ENCODE measurements around the gene PDCD11. TPM values are rescaled to one million over a fixed set of nuclear protein-coding genes. Genes with fewer than 3 reads are reported as not detected.

Gene PDCD11
- total and polyA plus RNA-seq, 12 donors, result 9.4 to 16.9 (median 12.7) TPM

- TF ChIP-seq CTCF (IDR thresholded peaks at IDR 0.05), result no peak
- intact Hi-C loops (cut with DNase I), result no loop called here
- Histone ChIP-seq H3K9me3 (no peaks in the 10 kb centered on the region), H3K4me1 (peaks cover 3 to 27% (median 19%) of the 10 kb centered on the region in 9 donors), H3K27ac (no peak overlapping the region), H3K4me3 (peak overlapping the region; percentile 55 to 71 (median 60)), H3K27me3 (peaks cover 0 to 67% (median 26%) of the 10 kb centered on the region in 7 donors), H3K36me3 (no peaks in the 10 kb centered on the region)
- DNase-seq (no peak), ATAC-seq (peak in 3 of 8 donors; percentile 32 to 40 (median 38))
- 2% methylated on average over 65 to 91 of the region's 92 CpGs for WGBS, 2 donors
Measured at GRCh38 chr10:103493916-103494877, 97.8 kb downstream of the PDCD11 start.

- no peak for TF ChIP-seq CTCF (IDR thresholded peaks at IDR 0.05)
- Histone ChIP-seq H3K27me3 (peaks cover 0 to 74% (median 26%) of the 10 kb centered on the region in 7 donors), H3K9me3 (no peaks in the 10 kb centered on the region), H3K36me3 (no peaks in the 10 kb centered on the region), H3K4me1 (peaks cover 3 to 27% (median 19%) of the 10 kb centered on the region in 9 donors), H3K27ac (no peak overlapping the region), H3K4me3 (no peak overlapping the region)
- intact Hi-C loops (cut with DNase I), result no loop called here
- WGBS, 2 donors, result 84 to 88% methylated on average over 3 of the region's 3 CpGs
- DNase-seq (no peak), ATAC-seq (no peak)
Measured at GRCh38 chr10:103495321-103495720, 98.9 kb downstream of the PDCD11 start.

Small RNA genes within 50 kb of the gene (microRNA-seq; reads per million reads assigned to microRNA genes)
- 1,168 to 1,278 reads per million in 2 donors for gene MIR1307

Other genes with a start within 250 kb of the PDCD11 start
- 10 to 100 TPM; 35.2 to 88.2 (median 58.5) TPM for gene NT5C2, start 203.4 kb upstream of the PDCD11 start, total RNA-seq
- gene NT5C2, start 203.4 kb upstream of the PDCD11 start, polyA plus RNA-seq, result 10 to 100 TPM; 23.9 to 38.7 TPM
- gene RPEL1, start 150.7 kb upstream of the PDCD11 start, total RNA-seq, result not detected
- under 1 TPM in 1 of 2 donors, not detected in 1; 0.01 TPM for gene RPEL1, start 150.7 kb upstream of the PDCD11 start, polyA plus RNA-seq
- not detected for gene INA, start 119.5 kb upstream of the PDCD11 start, total RNA-seq
- gene INA, start 119.5 kb upstream of the PDCD11 start, polyA plus RNA-seq, result under 1 TPM in 1 of 2 donors, not detected in 1; 0.01 TPM
- gene PCGF6, start 45.5 kb upstream of the PDCD11 start, total RNA-seq, result 1 to 10 TPM; 5.5 to 8.0 (median 6.5) TPM
- 1 to 10 TPM; 6.1 to 7.4 TPM for gene PCGF6, start 45.5 kb upstream of the PDCD11 start, polyA plus RNA-seq
- gene TAF5, start 28.6 kb upstream of the PDCD11 start, total RNA-seq, result 1 to 10 TPM; 1.5 to 3.8 (median 2.1) TPM
- 1 to 10 TPM; 1.5 to 2.2 TPM for gene TAF5, start 28.6 kb upstream of the PDCD11 start, polyA plus RNA-seq
- 1,000 to 10,000 TPM in 9 of 10 donors, 100 to 1,000 TPM in 1; 936 to 1,374 (median 1,266) TPM for gene ATP5MK, start 151 bp upstream of the PDCD11 start, total RNA-seq
- gene ATP5MK, start 151 bp upstream of the PDCD11 start, polyA plus RNA-seq, result 1,000 to 10,000 TPM; 1,385 to 3,857 TPM
- gene CALHM2, start 55.7 kb downstream of the PDCD11 start, total RNA-seq, result 10 to 100 TPM in 6 of 10 donors, 1 to 10 TPM in 4; 5.2 to 17.7 (median 10.9) TPM
- gene CALHM2, start 55.7 kb downstream of the PDCD11 start, polyA plus RNA-seq, result 10 to 100 TPM; 12.1 to 23.5 TPM
- gene CALHM1, start 62.3 kb downstream of the PDCD11 start, total RNA-seq, result not detected
- gene CALHM1, start 62.3 kb downstream of the PDCD11 start, polyA plus RNA-seq, result not detected
- not detected for gene CALHM3, start 82.6 kb downstream of the PDCD11 start, total RNA-seq
- not detected for gene CALHM3, start 82.6 kb downstream of the PDCD11 start, polyA plus RNA-seq
- 1 to 10 TPM in 1 of 10 donors, under 1 TPM in 7, not detected in 2; 0.05 to 1.0 (median 0.21) TPM for gene NEURL1, start 97.1 kb downstream of the PDCD11 start, total RNA-seq
- gene NEURL1, start 97.1 kb downstream of the PDCD11 start, polyA plus RNA-seq, result under 1 TPM in 1 of 2 donors, not detected in 1; 0.06 TPM